Activated CD8-positive, alpha-beta T cell treated with anti-CD3 and anti-CD28 coated beads for 36 hours (primary cell): ENCODE results near the gene REXO4. TPM values are rescaled to one million over a fixed set of nuclear protein-coding genes. Genes with fewer than 3 reads are reported as not detected.

ENCODE experiments used
- ATAC-seq: fragments of 200-7000 bp; cut with Tn5 transposase; one replicate; pipeline ENCODE4 v1.10.0; 2021; ENCODE audit warnings: mild to moderate bottlenecking, moderate library complexity
- CTCF ChIA-PET: fragments of 350-600 bp; sonication (Branson Sonifier 250); formaldehyde crosslinking; loops from one replicate; lab custom pipeline; 2021; ENCODE audit warnings: antibody characterized with exemption; lab: Charles Lee
- POLR2A ChIA-PET: fragments of 350-600 bp; sonication (Branson Sonifier 250); formaldehyde crosslinking; loops from one replicate; lab custom pipeline; 2021; ENCODE audit warnings: antibody characterized with exemption; lab: Charles Lee
- DNase-seq: peaks from one replicate; pipeline ENCODE4 v3.0.0-alpha.2; 2020
- H3K27ac Mint-ChIP-seq: one replicate; pipeline ENCODE4 v1.8.0; 2021; ENCODE audit warnings: mild to moderate bottlenecking, mixed read lengths
- H3K27me3 Mint-ChIP-seq: one replicate; pipeline ENCODE4 v1.8.0; 2021; ENCODE audit warnings: mixed read lengths
- H3K36me3 Mint-ChIP-seq: one replicate; pipeline ENCODE4 v1.8.0; 2021; ENCODE audit warnings: low read depth, mixed read lengths
- H3K4me1 Mint-ChIP-seq: one replicate; pipeline ENCODE4 v1.8.0; 2021; ENCODE audit warnings: low read depth, mixed read lengths
- H3K4me3 Mint-ChIP-seq: one replicate; pipeline ENCODE4 v1.8.0; 2021; ENCODE audit warnings: mild to moderate bottlenecking, moderate library complexity, mixed read lengths
- H3K9me3 Mint-ChIP-seq: one replicate; pipeline ENCODE4 v1.8.0; 2021; ENCODE audit warnings: mixed read lengths
- CTCF ChIP-seq: fragments of 200-600 bp; IDR thresholded peaks from one replicate; pipeline ENCODE4 v1.8.0; 2022; ENCODE audit warnings: antibody characterized with exemption, mild to moderate bottlenecking
- intact Hi-C: fragments of 100-400 bp; cut with micrococcal nuclease; formaldehyde crosslinking; loops from one replicate; pipeline ENCODE4 v1.10.0; 2022
- total RNA-seq, 2 experiments: library from RNA; stranded (reverse); gene quantifications; one replicate each; pipeline ENCODE4 v1.2.3, GENCODE V29; 2021

REXO4 gene
- total RNA-seq, 2 experiments from 2014 or later, result 35.3 to 36.7 TPM

GRCh38 chr9:133463864-133464615 lies 46.2 kb upstream of the REXO4 start:
- no peaks in the 10 kb centered on the region for H3K9me3 Mint-ChIP-seq
- ChIA-PET POLR2A (no interaction called here), CTCF (no interaction called here)
- intact Hi-C loops, result no loop called here
- H3K27ac Mint-ChIP-seq, result no peak overlapping the region
- H3K36me3 Mint-ChIP-seq, result no peaks in the 10 kb centered on the region
- DNase-seq (no peak), ATAC-seq (no peak)
- H3K4me3 Mint-ChIP-seq, result no peak overlapping the region
- H3K4me1 Mint-ChIP-seq, result peaks cover 8% of the 10 kb centered on the region
- H3K27me3 Mint-ChIP-seq, result no peaks in the 10 kb centered on the region
- no peak for TF ChIP-seq CTCF

GRCh38 chr9:133463234-133463863 lies 45.5 kb upstream of the REXO4 start:
- no peak overlapping the region for H3K27ac Mint-ChIP-seq
- ATAC-seq (no peak), DNase-seq (no peak)
- no peak for TF ChIP-seq CTCF
- no peaks in the 10 kb centered on the region for H3K9me3 Mint-ChIP-seq
- CTCF ChIA-PET, result interaction anchor here (1.2 kb wide), 2 partner anchors 22 to 46 kb away, joined by 3 read pairs; no protein-coding TSS in a partner anchor
- intact Hi-C loops, result no loop called here
- H3K4me1 Mint-ChIP-seq, result peaks cover 8% of the 10 kb centered on the region
- POLR2A ChIA-PET, result no interaction called here
- no peaks in the 10 kb centered on the region for H3K27me3 Mint-ChIP-seq
- no peaks in the 10 kb centered on the region for H3K36me3 Mint-ChIP-seq
- H3K4me3 Mint-ChIP-seq, result no peak overlapping the region

GRCh38 chr9:133461975-133462374 lies 44.2 kb upstream of the REXO4 start:
- intact Hi-C loops, result no loop called here
- peaks cover 8% of the 10 kb centered on the region for H3K4me1 Mint-ChIP-seq
- no peak for DNase-seq
- ChIA-PET CTCF (interaction anchor here (1.2 kb wide), 2 partner anchors 23 to 45 kb away, joined by 3 read pairs; no protein-coding TSS in a partner anchor), POLR2A (interaction anchor here (2.6 kb wide), 1 partner anchor 8 kb away, joined by 9 read pairs; no protein-coding TSS in a partner anchor)
- no peak for TF ChIP-seq CTCF
- no peaks in the 10 kb centered on the region for H3K9me3 Mint-ChIP-seq
- no peaks in the 10 kb centered on the region for H3K27me3 Mint-ChIP-seq
- H3K4me3 Mint-ChIP-seq, result no peak overlapping the region
- no peak overlapping the region for H3K27ac Mint-ChIP-seq
- H3K36me3 Mint-ChIP-seq, result no peaks in the 10 kb centered on the region
- no peak for ATAC-seq

GRCh38 chr9:133460405-133461175 lies 42.8 kb upstream of the REXO4 start:
- POLR2A ChIA-PET, result interaction anchor here (0.6 to 2.6 kb wide), 3 partner anchors 9 to 43 kb away, joined by 3 to 9 read pairs (median 4); no protein-coding TSS in a partner anchor
- H3K36me3 Mint-ChIP-seq, result no peaks in the 10 kb centered on the region

More at GRCh38 chr9:133460405-133461175, 42.8 kb upstream of the REXO4 start:
- no peak for TF ChIP-seq CTCF
- H3K27me3 Mint-ChIP-seq, result no peaks in the 10 kb centered on the region
- intact Hi-C loops, result no loop called here
- peaks cover 8% of the 10 kb centered on the region for H3K4me1 Mint-ChIP-seq
- no peak for ATAC-seq
- peak overlapping the region; percentile 61 for H3K4me3 Mint-ChIP-seq
- CTCF ChIA-PET, result interaction anchor here (2.1 kb wide), 1 partner anchor 18 kb away, joined by 12 read pairs; the partner anchor contains the start of gene SLC2A6
- DNase-seq, result peak; percentile 66
- no peaks in the 10 kb centered on the region for H3K9me3 Mint-ChIP-seq
- peak overlapping the region; percentile 72 for H3K27ac Mint-ChIP-seq
